Measurements from ENCODE around the gene ELN. TPM values are rescaled to one million over a fixed set of nuclear protein-coding genes. Genes with fewer than 3 reads are reported as not detected.

Gene ELN
- total RNA-seq, 2 experiments from 2014 or later = not detected

- POLR2A ChIA-PET = no interaction called here
- H3K27me3 ChIP-seq (ENCODE audit: control insufficient read depth in 1 of 2, insufficient read depth in 2 of 2, low read length in 2 of 2) = peaks cover under 1 to 4% of the 10 kb centered on the region in 2 experiments
- peaks cover 25% of the 10 kb centered on the region for H3K27me3 Mint-ChIP-seq
- H3K36me3 ChIP-seq (ENCODE audit: insufficient read depth, low read length) = no peaks in the 10 kb centered on the region
- CTCF ChIA-PET = no interaction called here
- H3K36me3 Mint-ChIP-seq (ENCODE audit: low read depth) = no peaks in the 10 kb centered on the region
- no peak overlapping the region for H3K27ac ChIP-seq (ENCODE audit: low read depth in 1 of 2, low read length in 2 of 2)
- intact Hi-C loops (cut with DNase I, micrococcal nuclease) = no loop called here
- DNase-seq (no peak), ATAC-seq (ENCODE audit: poor library complexity) (no peak)
- H3K27ac Mint-ChIP-seq = no peak overlapping the region
- H3K4me1 ChIP-seq (ENCODE audit: insufficient read depth, low read length) = no peaks in the 10 kb centered on the region
- H3K4me1 Mint-ChIP-seq (ENCODE audit: low read depth) = no peaks in the 10 kb centered on the region
- no peak overlapping the region for H3K4me3 ChIP-seq (ENCODE audit: low read length)
- no peaks in the 10 kb centered on the region for H3K9me3 Mint-ChIP-seq
- TF ChIP-seq, protein P1, sequence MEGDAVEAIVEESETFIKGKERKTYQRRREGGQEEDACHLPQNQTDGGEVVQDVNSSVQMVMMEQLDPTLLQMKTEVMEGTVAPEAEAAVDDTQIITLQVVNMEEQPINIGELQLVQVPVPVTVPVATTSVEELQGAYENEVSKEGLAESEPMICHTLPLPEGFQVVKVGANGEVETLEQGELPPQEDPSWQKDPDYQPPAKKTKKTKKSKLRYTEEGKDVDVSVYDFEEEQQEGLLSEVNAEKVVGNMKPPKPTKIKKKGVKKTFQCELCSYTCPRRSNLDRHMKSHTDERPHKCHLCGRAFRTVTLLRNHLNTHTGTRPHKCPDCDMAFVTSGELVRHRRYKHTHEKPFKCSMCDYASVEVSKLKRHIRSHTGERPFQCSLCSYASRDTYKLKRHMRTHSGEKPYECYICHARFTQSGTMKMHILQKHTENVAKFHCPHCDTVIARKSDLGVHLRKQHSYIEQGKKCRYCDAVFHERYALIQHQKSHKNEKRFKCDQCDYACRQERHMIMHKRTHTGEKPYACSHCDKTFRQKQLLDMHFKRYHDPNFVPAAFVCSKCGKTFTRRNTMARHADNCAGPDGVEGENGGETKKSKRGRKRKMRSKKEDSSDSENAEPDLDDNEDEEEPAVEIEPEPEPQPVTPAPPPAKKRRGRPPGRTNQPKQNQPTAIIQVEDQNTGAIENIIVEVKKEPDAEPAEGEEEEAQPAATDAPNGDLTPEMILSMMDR (IDR thresholded peaks at IDR 0.05) = no peak
- no peaks in the 10 kb centered on the region for H3K9me3 ChIP-seq (ENCODE audit: control insufficient read depth in 1 of 2, insufficient read depth in 1 of 2, low read length in 2 of 2)
- H3K4me3 Mint-ChIP-seq = no peak overlapping the region
These were observed 7.6 kb upstream of the ELN start for GRCh38 chr7:74020390-74020789.

GRCh38 chr7:74021546-74022320 is 6.2 kb upstream of the ELN start:
- no peaks in the 10 kb centered on the region for H3K36me3 ChIP-seq (ENCODE audit: insufficient read depth, low read length)
- Mint-ChIP-seq H3K27me3 (peaks cover 38% of the 10 kb centered on the region), H3K27ac (no peak overlapping the region), H3K36me3 (ENCODE audit: low read depth) (no peaks in the 10 kb centered on the region), H3K4me1 (ENCODE audit: low read depth) (peaks cover 4% of the 10 kb centered on the region), H3K9me3 (no peaks in the 10 kb centered on the region), H3K4me3 (no peak overlapping the region)
- ATAC-seq (ENCODE audit: poor library complexity) (no peak), DNase-seq (no peak)
- H3K9me3 ChIP-seq (ENCODE audit: control insufficient read depth in 1 of 2, insufficient read depth in 1 of 2, low read length in 2 of 2) = no peaks in the 10 kb centered on the region
- ChIA-PET CTCF (interaction anchor here (0.5 kb wide), 1 partner anchor 350 kb away, joined by 3 read pairs; no protein-coding TSS in a partner anchor), POLR2A (no interaction called here)
- intact Hi-C loops (cut with DNase I, micrococcal nuclease) = no loop called here
- no peak overlapping the region for H3K4me3 ChIP-seq (ENCODE audit: low read length)
- TF ChIP-seq, protein P1 (IDR thresholded peaks at IDR 0.05) = no peak
- H3K27me3 ChIP-seq (ENCODE audit: control insufficient read depth in 1 of 2, insufficient read depth in 2 of 2, low read length in 2 of 2) = peaks cover 13 to 14% of the 10 kb centered on the region in 2 experiments
- H3K4me1 ChIP-seq (ENCODE audit: insufficient read depth, low read length) = peaks cover 4% of the 10 kb centered on the region
- H3K27ac ChIP-seq (ENCODE audit: low read depth in 1 of 2, low read length in 2 of 2) = no peak overlapping the region

GRCh38 chr7:74022507-74022906 is 5.5 kb upstream of the ELN start:
- Mint-ChIP-seq H3K27ac (no peak overlapping the region), H3K4me3 (no peak overlapping the region), H3K27me3 (peaks cover 44% of the 10 kb centered on the region), H3K4me1 (ENCODE audit: low read depth) (peaks cover 6% of the 10 kb centered on the region), H3K9me3 (no peaks in the 10 kb centered on the region), H3K36me3 (ENCODE audit: low read depth) (no peaks in the 10 kb centered on the region)
- peaks cover 21% of the 10 kb centered on the region in 2 experiments for H3K27me3 ChIP-seq (ENCODE audit: control insufficient read depth in 1 of 2, insufficient read depth in 2 of 2, low read length in 2 of 2)
- TF ChIP-seq, protein P1 (IDR thresholded peaks at IDR 0.05) = no peak
- H3K9me3 ChIP-seq (ENCODE audit: control insufficient read depth in 1 of 2, insufficient read depth in 1 of 2, low read length in 2 of 2) = no peaks in the 10 kb centered on the region
- intact Hi-C loops (cut with DNase I, micrococcal nuclease) = no loop called here
- DNase-seq (no peak), ATAC-seq (ENCODE audit: poor library complexity) (no peak)
- ChIA-PET POLR2A (no interaction called here), CTCF (interaction anchor here (0.5 kb wide), 1 partner anchor 349 kb away, joined by 3 read pairs; no protein-coding TSS in a partner anchor)
- peaks cover 8% of the 10 kb centered on the region for H3K4me1 ChIP-seq (ENCODE audit: insufficient read depth, low read length)
- no peaks in the 10 kb centered on the region for H3K36me3 ChIP-seq (ENCODE audit: insufficient read depth, low read length)
- H3K4me3 ChIP-seq (ENCODE audit: low read length) = no peak overlapping the region
- no peak overlapping the region for H3K27ac ChIP-seq (ENCODE audit: low read depth in 1 of 2, low read length in 2 of 2)

Measured in CD4-positive, alpha-beta T cell (primary cell).